Activated T-helper 17 cell treated with anti-CD3 and anti-CD28 coated beads, Interleukin-2, amount 50 U/mL, for 72 hours (primary cell): ENCODE results near the gene TTF2. TPM values are rescaled to one million over a fixed set of nuclear protein-coding genes. Genes with fewer than 3 reads are reported as not detected.
"Not testable (repeated sequence)": the region's sequence is repeated elsewhere in the genome, so short reads cannot be mapped to it uniquely, and the experiment has no call there.

Source experiments
- ATAC-seq: fragments of 150-1000 bp; cut with Tn5 transposase; replicated peaks from 2 replicates; pipeline ENCODE4 v1.10.0; 2021; ENCODE audit warnings: mild to moderate bottlenecking, moderate library complexity
- H3K27ac Mint-ChIP-seq: one replicate; pipeline ENCODE4 v1.8.0; 2022; ENCODE audit warnings: mixed read lengths
- H3K27me3 Mint-ChIP-seq: one replicate; pipeline ENCODE4 v1.8.0; 2022; ENCODE audit warnings: mixed read lengths
- H3K36me3 Mint-ChIP-seq: one replicate; pipeline ENCODE4 v1.8.0; 2022; ENCODE audit warnings: low read depth, mild to moderate bottlenecking, mixed read lengths
- H3K4me1 Mint-ChIP-seq: one replicate; pipeline ENCODE4 v1.8.0; 2022; ENCODE audit warnings: mixed read lengths
- H3K4me3 Mint-ChIP-seq: one replicate; pipeline ENCODE4 v1.8.0; 2022; ENCODE audit warnings: mild to moderate bottlenecking, mixed read lengths
- H3K9me3 Mint-ChIP-seq: one replicate; pipeline ENCODE4 v1.8.0; 2022; ENCODE audit warnings: mixed read lengths
- total RNA-seq, 2 donors: library from RNA; stranded (reverse); gene quantifications; one replicate each; pipeline ENCODE4 v1.2.3, GENCODE V29; 2022

TTF2 gene
- total RNA-seq, 2 donors from 2014 or later = 71.4 to 98.0 TPM

DNA sequence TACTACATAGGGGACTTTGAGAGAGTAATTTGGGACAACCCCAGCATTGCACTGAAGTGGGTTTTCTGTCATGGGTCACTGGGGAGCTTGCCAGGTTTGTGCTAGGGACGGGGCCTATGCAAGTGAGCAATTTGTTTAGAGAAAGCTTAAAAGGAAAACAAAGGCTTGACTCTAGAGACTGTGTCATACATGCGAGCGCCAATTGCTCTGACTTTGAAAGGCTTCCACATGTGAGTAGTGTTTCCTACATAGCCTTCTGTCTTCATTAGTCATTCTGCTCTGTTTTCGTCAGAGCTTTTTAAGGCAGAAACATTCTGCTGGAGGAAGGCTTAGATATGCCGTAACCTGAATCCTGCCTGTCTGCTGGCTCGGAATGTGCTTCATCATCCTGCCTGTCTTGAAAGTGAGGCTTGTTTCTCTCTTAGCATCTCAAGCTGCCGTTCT, 33.0 kb downstream of the TTF2 start:
- Mint-ChIP-seq H3K4me1 (peaks cover 9% of the 10 kb centered on the region), H3K27ac (peak overlapping the region; percentile 42), H3K9me3 (no peaks in the 10 kb centered on the region), H3K27me3 (no peaks in the 10 kb centered on the region), H3K36me3 (peaks cover 99% of the 10 kb centered on the region), H3K4me3 (peak overlapping the region; percentile 10)
- peak; percentile 95 for ATAC-seq

DNA sequence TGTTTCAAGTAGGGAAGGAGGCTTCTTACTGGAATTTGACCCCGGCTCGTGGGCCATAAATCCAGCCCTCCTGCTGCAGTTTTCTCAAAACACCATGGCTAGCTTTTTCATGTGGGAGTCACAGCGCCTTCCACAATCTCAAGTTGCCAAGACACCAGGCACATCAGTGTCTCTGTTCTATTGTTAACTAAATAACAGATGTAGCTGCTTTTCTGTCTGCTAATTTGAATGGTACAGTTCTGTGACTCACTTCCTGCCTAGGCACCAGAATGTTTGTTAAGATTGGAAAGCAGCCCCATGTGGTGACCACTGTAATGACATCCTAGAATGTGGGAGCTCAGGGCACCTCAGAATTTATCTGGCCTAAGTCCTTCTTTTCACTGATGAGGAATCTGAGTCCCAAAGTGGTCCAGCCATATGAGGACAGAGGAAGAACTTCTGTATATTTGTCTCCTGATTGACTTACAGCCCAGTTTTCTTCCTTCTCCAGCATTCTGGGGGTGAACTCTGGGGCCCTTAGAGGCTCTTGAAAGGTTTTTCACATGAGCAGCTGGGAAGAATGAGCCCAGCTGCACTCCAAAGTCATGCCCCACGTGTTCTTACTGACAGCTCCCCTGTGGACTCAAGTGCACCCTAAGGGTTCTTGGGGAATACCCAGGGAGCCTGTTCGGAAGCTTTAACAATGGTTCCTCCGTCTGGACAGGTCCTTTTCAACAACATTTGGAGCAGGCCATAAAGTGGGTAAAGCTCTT, 33.9 kb downstream of the TTF2 start:
- Mint-ChIP-seq H3K27me3 (no peaks in the 10 kb centered on the region), H3K27ac (peak overlapping the region; percentile 42), H3K9me3 (no peaks in the 10 kb centered on the region), H3K36me3 (peaks cover 100% of the 10 kb centered on the region), H3K4me3 (peak overlapping the region; percentile 10), H3K4me1 (peaks cover 9% of the 10 kb centered on the region)
- ATAC-seq = peak; percentile 77

DNA sequence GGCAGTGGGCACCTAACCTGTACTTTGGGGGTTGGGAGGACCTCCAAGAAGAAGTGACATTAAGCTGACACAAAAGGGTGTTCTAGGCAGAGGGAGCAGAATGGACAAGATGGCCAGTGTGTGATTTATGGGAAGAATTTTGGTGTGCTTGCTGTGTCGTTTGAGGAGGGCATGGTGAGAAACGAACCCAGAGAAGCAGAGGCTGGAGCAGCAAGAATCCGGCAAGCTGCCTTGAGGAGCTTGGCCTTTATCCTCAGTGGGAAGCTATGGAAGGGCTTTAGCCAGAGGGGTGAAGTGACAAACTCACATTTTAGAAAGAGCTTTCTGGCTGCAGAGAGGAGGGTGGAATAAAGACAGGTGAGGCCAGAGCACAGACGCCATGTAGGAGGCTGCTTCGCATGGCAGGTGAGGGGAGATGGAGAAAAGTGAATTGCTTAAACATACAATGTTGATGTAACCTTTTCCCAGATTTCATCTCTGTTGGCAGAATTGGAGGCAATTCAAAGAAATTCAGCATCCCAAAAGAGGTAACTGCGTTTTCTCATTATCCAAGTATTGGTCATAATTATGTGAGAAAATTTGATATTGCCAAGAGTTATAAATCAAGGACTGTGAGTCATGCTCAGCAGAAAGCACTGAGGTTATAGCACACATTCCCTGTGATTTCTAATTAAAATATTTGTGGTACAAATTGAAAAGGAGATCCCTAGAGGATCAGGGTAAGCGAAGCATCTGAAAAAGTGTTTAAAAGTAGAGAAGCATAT, 34.9 kb downstream of the TTF2 start:
- H3K27ac Mint-ChIP-seq = no peak overlapping the region
- no peaks in the 10 kb centered on the region for H3K9me3 Mint-ChIP-seq
- H3K27me3 Mint-ChIP-seq = no peaks in the 10 kb centered on the region
- H3K4me3 Mint-ChIP-seq = no peak overlapping the region
- peaks cover 100% of the 10 kb centered on the region for H3K36me3 Mint-ChIP-seq
- peaks cover 6% of the 10 kb centered on the region for H3K4me1 Mint-ChIP-seq
- no peak for ATAC-seq

DNA sequence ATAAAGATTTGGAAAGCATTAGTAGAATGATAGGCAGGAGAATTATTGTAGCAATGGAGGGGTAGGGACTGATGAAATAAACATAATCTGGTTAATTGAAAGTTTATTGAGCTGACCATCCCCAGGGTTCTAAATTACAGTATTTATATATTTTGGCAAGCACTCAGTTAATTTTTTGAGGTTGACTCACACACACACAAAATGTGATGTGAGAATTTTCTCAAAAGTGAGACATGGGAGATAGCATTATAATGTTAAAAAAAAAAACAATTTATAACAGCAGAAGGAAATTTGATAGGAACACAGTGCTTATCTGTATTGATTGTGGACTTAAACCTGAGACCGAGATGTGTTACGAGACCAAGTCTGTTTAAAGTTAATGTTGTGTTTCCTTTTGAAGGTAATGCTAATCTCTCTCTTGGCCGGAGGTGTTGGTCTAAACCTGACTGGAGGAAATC, 36.9 kb downstream of the TTF2 start:
- H3K27ac Mint-ChIP-seq = peak overlapping the region; percentile 7
- no peak overlapping the region for H3K4me3 Mint-ChIP-seq
- no peaks in the 10 kb centered on the region for H3K27me3 Mint-ChIP-seq
- H3K36me3 Mint-ChIP-seq = peaks cover 100% of the 10 kb centered on the region
- peaks cover 7% of the 10 kb centered on the region for H3K4me1 Mint-ChIP-seq
- ATAC-seq = no peak
- no peaks in the 10 kb centered on the region for H3K9me3 Mint-ChIP-seq

DNA sequence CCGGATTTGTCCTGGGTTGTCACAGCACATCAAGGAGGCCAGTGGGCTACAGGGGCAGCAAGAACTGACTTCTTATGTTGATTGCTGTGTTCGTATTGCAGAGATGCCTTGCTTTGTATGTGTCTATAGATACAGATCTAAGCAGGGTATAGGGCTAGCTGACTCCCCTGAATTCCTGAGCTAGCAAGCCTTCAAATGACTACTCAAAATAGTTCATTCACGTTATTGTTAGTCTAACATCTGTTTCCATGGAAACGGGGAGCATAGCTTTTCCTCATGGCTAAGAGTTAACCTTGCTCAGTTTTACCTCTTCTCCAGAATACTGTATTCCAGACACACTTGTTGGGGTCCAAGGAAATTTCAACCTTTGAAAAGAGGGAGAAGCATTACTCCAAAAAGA, 37.3 kb downstream of the TTF2 start:
- no peak for ATAC-seq
- Mint-ChIP-seq H3K36me3 (peaks cover 100% of the 10 kb centered on the region), H3K4me3 (no peak overlapping the region), H3K27ac (peak overlapping the region; percentile 7), H3K9me3 (no peaks in the 10 kb centered on the region), H3K4me1 (peaks cover 10% of the 10 kb centered on the region), H3K27me3 (no peaks in the 10 kb centered on the region)

DNA sequence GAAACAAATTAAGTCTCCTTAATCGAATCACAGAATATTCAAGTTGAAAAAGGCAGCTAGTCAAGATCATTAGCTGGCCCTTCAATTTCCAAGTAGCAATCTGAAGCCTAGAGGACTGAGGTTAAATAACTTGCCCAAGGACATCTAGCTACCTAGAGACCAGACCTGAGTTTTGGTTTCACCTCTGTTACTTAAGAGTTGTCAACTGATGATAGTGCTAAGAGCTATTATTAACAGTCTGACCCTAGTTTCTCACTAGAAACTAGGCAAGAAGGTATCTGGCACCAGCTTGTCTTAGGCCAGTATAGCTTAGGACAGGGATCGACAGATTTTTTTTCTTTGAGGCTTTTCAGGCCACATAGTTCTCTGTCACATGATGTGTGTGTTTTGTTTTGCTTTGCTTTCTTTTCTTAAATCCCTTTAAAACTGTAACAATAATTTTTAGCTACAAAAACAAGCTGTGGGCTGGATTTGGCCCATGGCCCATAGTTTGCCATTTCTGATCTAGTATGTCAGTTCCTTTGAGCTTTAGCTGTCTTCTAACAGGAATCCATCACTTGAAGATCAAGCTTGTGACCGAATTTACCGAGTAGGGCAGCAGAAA, 38.3 kb downstream of the TTF2 start:
- H3K4me3 Mint-ChIP-seq = no peak overlapping the region
- peaks cover 98% of the 10 kb centered on the region for H3K36me3 Mint-ChIP-seq
- H3K27ac Mint-ChIP-seq = no peak overlapping the region
- peaks cover 4% of the 10 kb centered on the region for H3K4me1 Mint-ChIP-seq
- no peaks in the 10 kb centered on the region for H3K27me3 Mint-ChIP-seq
- H3K9me3 Mint-ChIP-seq = no peaks in the 10 kb centered on the region
- ATAC-seq = no peak

DNA sequence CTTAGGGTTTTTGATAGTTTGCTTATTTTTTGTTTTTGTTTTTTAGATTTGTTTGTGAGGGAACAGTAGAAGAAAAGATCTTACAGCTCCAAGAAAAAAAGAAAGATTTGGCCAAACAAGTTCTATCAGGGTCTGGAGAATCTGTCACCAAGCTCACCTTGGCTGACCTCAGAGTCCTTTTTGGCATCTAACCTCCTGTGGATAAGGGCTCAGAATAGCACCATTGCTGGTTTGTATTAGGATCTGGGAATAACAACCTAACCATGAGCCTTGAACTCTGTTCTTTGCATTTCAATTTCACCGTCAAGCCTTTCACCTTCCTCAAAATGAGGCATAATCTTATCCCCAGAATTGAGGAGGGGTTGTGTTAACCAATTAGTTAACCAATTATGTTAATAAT, 41.2 kb downstream of the TTF2 start:
- no peaks in the 10 kb centered on the region for H3K27me3 Mint-ChIP-seq

DNA sequence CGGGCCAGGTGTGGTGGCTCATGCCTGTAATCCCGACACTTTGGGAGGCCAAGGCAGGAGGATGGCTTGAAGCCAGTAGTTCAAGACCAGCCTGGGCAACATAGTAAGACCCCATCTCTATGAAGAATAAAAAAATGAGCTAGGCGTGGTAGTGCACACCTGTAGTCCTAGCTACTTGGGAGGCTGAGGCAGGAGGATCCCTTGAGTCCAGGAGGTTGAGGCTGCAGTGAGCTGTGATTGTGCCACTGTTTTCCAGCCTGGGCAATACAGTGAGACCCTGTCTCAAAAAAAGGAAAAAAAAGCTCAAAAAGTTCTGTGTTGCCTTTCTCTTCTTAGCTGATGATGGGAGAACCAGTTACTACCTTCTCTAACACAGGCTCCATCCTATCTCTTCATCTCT, 41.7 kb downstream of the TTF2 start:
- H3K27me3 Mint-ChIP-seq, H3K4me3 Mint-ChIP-seq, ATAC-seq, H3K27ac Mint-ChIP-seq, H3K9me3 Mint-ChIP-seq: not testable (repeated sequence)
- Mint-ChIP-seq H3K4me1 (peaks cover 11% of the 10 kb centered on the region), H3K36me3 (peaks cover 96% of the 10 kb centered on the region)

More for the DNA sequence above, 41.2 kb downstream of the TTF2 start:
- Mint-ChIP-seq H3K9me3 (no peaks in the 10 kb centered on the region), H3K4me3 (no peak overlapping the region), H3K36me3 (peaks cover 96% of the 10 kb centered on the region), H3K4me1 (peaks cover 6% of the 10 kb centered on the region), H3K27ac (no peak overlapping the region)
- no peak for ATAC-seq

DNA sequence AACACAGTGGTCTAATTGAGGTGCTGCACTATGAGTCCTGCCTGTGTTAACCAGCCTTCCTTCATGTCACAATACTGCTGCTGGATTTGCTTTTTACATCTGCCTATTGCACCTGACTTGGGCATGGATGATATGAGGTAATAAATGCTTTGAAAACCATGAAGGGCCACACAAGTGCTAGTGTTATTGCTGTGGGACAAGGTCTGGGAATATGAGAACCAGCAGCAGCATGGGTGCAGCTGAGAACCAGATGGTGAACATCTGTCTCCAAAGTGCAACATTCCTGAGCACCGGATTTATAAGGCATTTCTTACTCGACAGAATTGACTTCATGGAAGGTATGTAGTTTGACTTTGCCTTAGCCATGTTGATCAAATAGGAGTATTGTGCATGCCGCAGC, 44.9 kb downstream of the TTF2 start:
- no peaks in the 10 kb centered on the region for H3K27me3 Mint-ChIP-seq
- H3K9me3 Mint-ChIP-seq = no peaks in the 10 kb centered on the region
- no peak overlapping the region for H3K4me3 Mint-ChIP-seq
- peaks cover 69% of the 10 kb centered on the region for H3K36me3 Mint-ChIP-seq
- H3K4me1 Mint-ChIP-seq = peaks cover 27% of the 10 kb centered on the region
- H3K27ac Mint-ChIP-seq = no peak overlapping the region
- no peak for ATAC-seq

DNA sequence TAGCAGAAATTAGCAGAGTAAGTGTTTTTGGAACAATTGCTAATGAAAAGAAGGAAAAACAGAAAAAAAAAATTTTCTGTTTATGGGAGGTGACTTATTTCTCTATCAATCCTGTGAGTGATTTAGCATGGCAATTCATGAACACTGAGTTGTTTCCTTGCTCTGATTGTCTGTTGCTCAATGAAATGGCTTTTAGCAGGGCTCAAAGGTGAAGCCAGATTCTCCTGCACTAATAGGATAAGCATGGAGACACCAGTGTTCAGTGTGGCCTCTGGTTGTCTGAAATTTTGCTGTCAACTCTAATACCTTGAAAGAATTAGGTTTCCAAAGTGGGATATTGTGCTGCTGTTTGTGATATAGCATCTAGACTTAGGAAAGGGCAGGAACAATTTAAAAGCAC, 45.6 kb downstream of the TTF2 start:
- no peak overlapping the region for H3K4me3 Mint-ChIP-seq
- ATAC-seq = no peak
- H3K9me3 Mint-ChIP-seq = no peaks in the 10 kb centered on the region
- H3K27me3 Mint-ChIP-seq = no peaks in the 10 kb centered on the region
- peaks cover 62% of the 10 kb centered on the region for H3K36me3 Mint-ChIP-seq
- peaks cover 28% of the 10 kb centered on the region for H3K4me1 Mint-ChIP-seq
- H3K27ac Mint-ChIP-seq = no peak overlapping the region

DNA sequence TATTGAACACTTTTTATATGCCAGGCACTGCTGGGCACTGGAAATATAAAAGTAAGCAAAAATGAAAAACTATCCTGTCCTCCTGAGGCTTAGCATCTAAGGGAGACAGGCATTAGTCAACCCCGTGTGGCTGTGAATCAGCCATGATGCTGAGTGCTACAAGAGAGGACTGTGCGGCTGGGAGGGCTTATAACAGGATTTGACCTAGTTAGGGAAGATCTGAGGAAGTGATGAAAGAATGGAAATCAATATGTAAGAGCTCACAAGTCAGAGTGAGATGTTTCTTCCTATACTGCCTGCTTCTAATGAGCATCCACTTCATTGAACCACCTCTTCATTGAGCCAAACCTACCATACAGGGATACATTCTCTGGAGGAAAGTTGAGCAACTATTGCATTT, 46.4 kb downstream of the TTF2 start:
- Mint-ChIP-seq H3K4me1 (peaks cover 32% of the 10 kb centered on the region), H3K27me3 (no peaks in the 10 kb centered on the region), H3K9me3 (no peaks in the 10 kb centered on the region), H3K36me3 (peaks cover 54% of the 10 kb centered on the region), H3K4me3 (peak overlapping the region; percentile 9), H3K27ac (peak overlapping the region; percentile 29)
- ATAC-seq = peak; percentile 89

DNA sequence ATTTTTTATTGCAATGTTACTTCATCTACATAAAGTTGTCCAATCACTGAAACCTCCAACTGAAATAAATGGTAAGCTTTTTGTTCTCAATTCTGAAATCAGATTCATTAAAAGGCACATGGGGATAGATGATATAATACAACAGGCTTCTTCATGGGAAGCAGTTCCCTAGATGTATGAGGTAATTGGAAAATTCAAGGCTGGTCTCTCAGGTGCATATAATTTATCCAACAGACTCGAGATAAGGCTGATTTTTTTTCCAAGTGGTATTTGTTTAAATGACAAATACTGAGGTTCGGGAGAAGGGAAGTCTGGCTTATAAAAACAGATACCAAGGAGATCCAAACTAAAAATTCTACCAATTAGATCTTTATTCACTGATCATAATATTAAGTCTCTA, 47.2 kb downstream of the TTF2 start:
- Mint-ChIP-seq H3K4me1 (peaks cover 28% of the 10 kb centered on the region), H3K9me3 (no peaks in the 10 kb centered on the region), H3K27ac (peak overlapping the region; percentile 29), H3K36me3 (peaks cover 46% of the 10 kb centered on the region), H3K4me3 (no peak overlapping the region), H3K27me3 (no peaks in the 10 kb centered on the region)
- no peak for ATAC-seq

DNA sequence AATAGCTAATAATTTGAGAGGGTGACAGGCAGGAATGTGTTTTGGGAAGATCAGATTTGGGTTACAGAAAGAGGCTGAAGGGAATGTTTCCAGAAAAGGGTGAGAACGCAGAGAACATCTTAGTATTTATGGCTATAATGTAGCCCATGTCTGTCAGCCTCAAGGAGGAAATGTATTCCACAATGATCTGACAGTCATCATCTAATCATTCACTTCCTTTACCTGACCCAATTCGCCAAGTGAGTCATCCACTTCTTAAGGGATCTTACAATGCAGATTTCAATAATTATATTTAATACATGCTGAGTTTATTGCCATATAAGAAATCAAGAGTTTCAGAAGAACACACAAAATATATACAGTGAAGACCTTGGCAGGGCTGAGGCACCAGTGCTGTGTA, 50.6 kb downstream of the TTF2 start:
- peak overlapping the region; percentile 5 for H3K4me3 Mint-ChIP-seq
- peaks cover 35% of the 10 kb centered on the region for H3K4me1 Mint-ChIP-seq
- H3K9me3 Mint-ChIP-seq = no peaks in the 10 kb centered on the region
- no peaks in the 10 kb centered on the region for H3K27me3 Mint-ChIP-seq
- peaks cover 15% of the 10 kb centered on the region for H3K36me3 Mint-ChIP-seq
- peak; percentile 62 for ATAC-seq
- peak overlapping the region; percentile 35 for H3K27ac Mint-ChIP-seq

DNA sequence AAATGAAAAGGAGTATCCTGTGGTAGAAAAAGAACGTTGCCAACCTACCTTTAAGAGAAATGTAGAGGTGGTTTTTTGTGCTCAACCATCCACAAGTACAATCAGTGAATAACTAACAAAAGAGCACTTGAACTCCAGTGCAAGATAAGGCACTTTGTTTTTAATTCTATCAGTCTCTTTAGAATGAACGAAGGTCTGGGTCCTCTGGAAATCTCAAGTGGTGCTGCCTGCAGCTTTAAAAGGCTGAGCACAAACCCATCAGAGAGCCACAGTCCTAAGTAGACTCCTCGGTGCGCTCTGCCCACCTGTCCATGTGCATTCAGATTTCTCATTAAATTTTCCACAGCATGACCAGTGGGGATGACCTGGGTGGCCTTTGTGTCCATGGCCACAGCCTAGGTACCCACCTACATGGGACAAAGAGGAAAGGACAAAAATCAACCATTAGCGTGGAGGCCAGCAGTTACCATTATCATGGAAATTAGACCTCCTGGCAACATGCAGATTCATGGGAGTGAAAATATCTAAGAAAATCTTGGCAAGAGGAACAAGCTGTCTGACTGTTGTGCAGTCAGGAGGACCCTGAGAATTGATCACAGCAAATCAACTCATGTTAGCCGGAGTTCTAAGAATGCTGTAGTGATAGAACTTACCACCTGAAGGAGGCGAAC, 52.1 kb downstream of the TTF2 start:
- H3K27me3 Mint-ChIP-seq = no peaks in the 10 kb centered on the region
- peaks cover 29% of the 10 kb centered on the region for H3K4me1 Mint-ChIP-seq
- no peak for ATAC-seq
- H3K9me3 Mint-ChIP-seq = no peaks in the 10 kb centered on the region
- peaks cover under 1% of the 10 kb centered on the region for H3K36me3 Mint-ChIP-seq
- no peak overlapping the region for H3K4me3 Mint-ChIP-seq
- H3K27ac Mint-ChIP-seq = no peak overlapping the region
